ENCODE results near the gene CTU2. TPM values are rescaled to one million over a fixed set of nuclear protein-coding genes. Genes with fewer than 3 reads are reported as not detected.

CTU2 gene
- total RNA-seq, 1 donor from 2014 or later = 18.3 TPM

DNA sequence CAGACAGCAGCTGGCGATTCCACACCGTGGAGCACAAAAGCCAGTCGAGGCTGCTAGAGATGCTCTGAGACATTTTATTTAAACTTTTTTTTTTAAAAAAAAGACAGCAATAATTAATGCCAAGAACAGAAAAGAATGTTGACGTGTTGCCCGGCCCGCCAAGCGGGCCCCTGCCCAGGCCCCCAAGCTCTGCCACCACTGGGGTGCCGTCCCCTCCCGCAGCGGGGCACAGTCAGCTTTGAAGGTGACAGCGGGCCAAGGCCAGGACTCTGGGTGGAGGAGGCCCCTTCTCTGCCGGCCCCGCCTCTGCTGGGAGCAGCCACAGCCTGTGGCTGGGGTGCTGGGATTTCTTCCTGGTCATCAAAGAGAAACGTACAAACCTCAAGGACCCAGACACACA is 9.9 kb upstream of the CTU2 start:
- no peak for DNase-seq (ENCODE audit: low read depth)
- Histone ChIP-seq H3K4me1 (ENCODE audit: insufficient read depth, low read length) (peaks cover 11% of the 10 kb centered on the region), H3K79me2 (ENCODE audit: insufficient read depth, low read length) (peaks cover 11% of the 10 kb centered on the region), H3K27ac (ENCODE audit: low read depth, low read length) (no peak overlapping the region), H3K9ac (ENCODE audit: low read length) (no peak overlapping the region), H3K36me3 (ENCODE audit: insufficient read depth, low read length) (no peaks in the 10 kb centered on the region), H3K4me3 (ENCODE audit: insufficient read depth, low read depth, low read length) (no peak overlapping the region), H3K9me3 (ENCODE audit: insufficient read depth, low read depth, low read length) (no peaks in the 10 kb centered on the region), H2AFZ (ENCODE audit: low read depth, low read length) (no peak overlapping the region), H3K4me2 (ENCODE audit: low read length) (no peak overlapping the region), H3K27me3 (ENCODE audit: insufficient read depth, low read length) (no peaks in the 10 kb centered on the region), H4K20me1 (ENCODE audit: insufficient read depth, low read length) (no peaks in the 10 kb centered on the region)
- H3K4me1 Mint-ChIP-seq (ENCODE audit: low read depth, unreplicated experiment) = peaks cover 4% of the 10 kb centered on the region
- no peak overlapping the region for H3K27ac Mint-ChIP-seq (ENCODE audit: unreplicated experiment)
- H3K9me3 Mint-ChIP-seq (ENCODE audit: unreplicated experiment) = no peaks in the 10 kb centered on the region
- peaks cover 4% of the 10 kb centered on the region for H3K27me3 Mint-ChIP-seq (ENCODE audit: low read depth, unreplicated experiment)
- TF ChIP-seq, protein P1, sequence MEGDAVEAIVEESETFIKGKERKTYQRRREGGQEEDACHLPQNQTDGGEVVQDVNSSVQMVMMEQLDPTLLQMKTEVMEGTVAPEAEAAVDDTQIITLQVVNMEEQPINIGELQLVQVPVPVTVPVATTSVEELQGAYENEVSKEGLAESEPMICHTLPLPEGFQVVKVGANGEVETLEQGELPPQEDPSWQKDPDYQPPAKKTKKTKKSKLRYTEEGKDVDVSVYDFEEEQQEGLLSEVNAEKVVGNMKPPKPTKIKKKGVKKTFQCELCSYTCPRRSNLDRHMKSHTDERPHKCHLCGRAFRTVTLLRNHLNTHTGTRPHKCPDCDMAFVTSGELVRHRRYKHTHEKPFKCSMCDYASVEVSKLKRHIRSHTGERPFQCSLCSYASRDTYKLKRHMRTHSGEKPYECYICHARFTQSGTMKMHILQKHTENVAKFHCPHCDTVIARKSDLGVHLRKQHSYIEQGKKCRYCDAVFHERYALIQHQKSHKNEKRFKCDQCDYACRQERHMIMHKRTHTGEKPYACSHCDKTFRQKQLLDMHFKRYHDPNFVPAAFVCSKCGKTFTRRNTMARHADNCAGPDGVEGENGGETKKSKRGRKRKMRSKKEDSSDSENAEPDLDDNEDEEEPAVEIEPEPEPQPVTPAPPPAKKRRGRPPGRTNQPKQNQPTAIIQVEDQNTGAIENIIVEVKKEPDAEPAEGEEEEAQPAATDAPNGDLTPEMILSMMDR (IDR thresholded peaks at IDR 0.05; ENCODE audit: insufficient read depth, low read depth, low read length) = no peak
- no peak for TF ChIP-seq EZH2 (IDR thresholded peaks at IDR 0.05; ENCODE audit: insufficient read depth, low read length)
- no peak overlapping the region for H3K4me3 Mint-ChIP-seq (ENCODE audit: unreplicated experiment)
- FAIRE-seq = no peak
- H3K36me3 Mint-ChIP-seq (ENCODE audit: low read depth, unreplicated experiment) = peaks cover 8% of the 10 kb centered on the region

DNA sequence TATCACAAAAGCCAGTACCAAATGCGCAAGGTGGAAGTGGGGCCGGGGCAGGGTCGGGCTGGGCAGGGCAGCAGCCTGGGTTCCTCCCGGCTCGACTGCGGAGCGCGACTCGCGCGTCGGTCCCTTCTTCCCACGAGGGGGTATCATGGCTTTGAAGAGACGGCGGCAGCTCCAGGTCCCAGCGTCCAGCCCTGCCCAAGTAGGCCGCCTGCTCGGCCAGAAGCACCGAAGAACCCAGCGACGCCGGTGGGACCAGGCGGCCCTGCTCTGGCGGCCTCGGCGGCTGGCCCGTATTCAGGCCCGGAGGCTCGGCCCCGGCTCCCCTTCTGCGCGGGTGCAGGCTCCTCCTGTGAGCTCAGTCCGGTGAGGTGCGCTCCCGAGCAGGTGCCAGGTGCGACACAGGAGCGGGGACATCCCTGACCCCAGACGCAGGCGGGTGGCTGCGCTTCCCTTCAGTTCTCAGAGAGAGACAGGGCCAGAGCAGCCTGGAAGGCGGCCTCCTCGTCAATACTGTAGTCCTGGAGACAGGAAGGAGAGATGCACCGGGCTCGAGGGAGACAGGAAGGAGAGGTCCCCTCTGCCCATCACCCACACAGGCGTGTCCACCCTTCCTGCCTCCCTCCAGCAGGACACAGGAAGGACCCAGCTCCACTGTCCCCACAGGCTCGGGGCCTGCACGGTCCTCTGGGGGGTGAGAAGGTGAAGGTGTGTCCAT is 9.0 kb upstream of the CTU2 start:
- Histone ChIP-seq H3K4me1 (ENCODE audit: insufficient read depth, low read length) (peaks cover 15% of the 10 kb centered on the region), H3K27me3 (ENCODE audit: insufficient read depth, low read length) (no peaks in the 10 kb centered on the region), H3K79me2 (ENCODE audit: insufficient read depth, low read length) (peaks cover 19% of the 10 kb centered on the region), H3K4me2 (ENCODE audit: low read length) (no peak overlapping the region), H3K9me3 (ENCODE audit: insufficient read depth, low read depth, low read length) (no peaks in the 10 kb centered on the region), H3K4me3 (ENCODE audit: insufficient read depth, low read depth, low read length) (no peak overlapping the region), H3K9ac (ENCODE audit: low read length) (no peak overlapping the region), H4K20me1 (ENCODE audit: insufficient read depth, low read length) (no peaks in the 10 kb centered on the region), H2AFZ (ENCODE audit: low read depth, low read length) (no peak overlapping the region), H3K27ac (ENCODE audit: low read depth, low read length) (no peak overlapping the region), H3K36me3 (ENCODE audit: insufficient read depth, low read length) (no peaks in the 10 kb centered on the region)
- Mint-ChIP-seq H3K27me3 (ENCODE audit: low read depth, unreplicated experiment) (peaks cover 4% of the 10 kb centered on the region), H3K9me3 (ENCODE audit: unreplicated experiment) (no peaks in the 10 kb centered on the region), H3K27ac (ENCODE audit: unreplicated experiment) (no peak overlapping the region), H3K36me3 (ENCODE audit: low read depth, unreplicated experiment) (peaks cover 8% of the 10 kb centered on the region), H3K4me3 (ENCODE audit: unreplicated experiment) (no peak overlapping the region), H3K4me1 (ENCODE audit: low read depth, unreplicated experiment) (peaks cover 4% of the 10 kb centered on the region)
- no peak for FAIRE-seq
- TF ChIP-seq, protein P1 (IDR thresholded peaks at IDR 0.05; ENCODE audit: insufficient read depth, low read depth, low read length) = no peak
- no peak for DNase-seq (ENCODE audit: low read depth)

Data from astrocyte (in vitro differentiated cells and primary cell).